HFFc6 (cell line): Measurements from ENCODE around the gene TBR1. TPM values are rescaled to one million over a fixed set of nuclear protein-coding genes. Genes with fewer than 3 reads are reported as not detected.

ENCODE experiments used
- DNase-seq: peaks from one replicate; pipeline ENCODE4 v3.0.0-alpha.2; 2018
- H3K27ac Mint-ChIP-seq: 2 replicates; pipeline ENCODE4 v1.8.0; 2020; ENCODE audit warnings: mild to moderate bottlenecking, mixed read lengths
- H3K27me3 Mint-ChIP-seq: 2 replicates; pipeline ENCODE4 v1.8.0; 2021; ENCODE audit warnings: mild to moderate bottlenecking, moderate library complexity, mixed read lengths; ENCODE audit not compliant: insufficient read depth
- H3K36me3 Mint-ChIP-seq: 2 replicates; pipeline ENCODE4 v1.8.0; 2021; ENCODE audit warnings: low read depth, mixed read lengths
- H3K4me1 Mint-ChIP-seq: 2 replicates; pipeline ENCODE4 v1.8.0; 2020; ENCODE audit warnings: low read depth, mixed read lengths
- H3K4me3 Mint-ChIP-seq: 2 replicates; pipeline ENCODE4 v1.8.0; 2020; ENCODE audit warnings: mild to moderate bottlenecking, moderate library complexity, mixed read lengths
- H3K9me3 Mint-ChIP-seq: 2 replicates; pipeline ENCODE4 v1.8.0; 2020; ENCODE audit warnings: mild to moderate bottlenecking, mixed read lengths
- total RNA-seq, 6 experiments: library from RNA; stranded (reverse); fragmentation: NEBNext Ultra II Directional; extraction: Animal tissue kit (Norgen Biotek cat#: 25700); gene quantifications; 2 replicates in 1 of 6; 3 replicates in 5 of 6; pipeline ENCODE4 v1.2.3, GENCODE V29; 2021
- TF ChIP-seq, protein P1 (sequence below): fragments of 200-600 bp; sonication (generic); IDR thresholded peaks from 2 replicates; pipeline ENCODE4 v1.5.0; 2021; ENCODE audit warnings: antibody characterized with exemption, mild to moderate bottlenecking

TBR1 gene
- total RNA-seq, 6 experiments from 2014 or later: 0.02 TPM; not detected in 5

DNA sequence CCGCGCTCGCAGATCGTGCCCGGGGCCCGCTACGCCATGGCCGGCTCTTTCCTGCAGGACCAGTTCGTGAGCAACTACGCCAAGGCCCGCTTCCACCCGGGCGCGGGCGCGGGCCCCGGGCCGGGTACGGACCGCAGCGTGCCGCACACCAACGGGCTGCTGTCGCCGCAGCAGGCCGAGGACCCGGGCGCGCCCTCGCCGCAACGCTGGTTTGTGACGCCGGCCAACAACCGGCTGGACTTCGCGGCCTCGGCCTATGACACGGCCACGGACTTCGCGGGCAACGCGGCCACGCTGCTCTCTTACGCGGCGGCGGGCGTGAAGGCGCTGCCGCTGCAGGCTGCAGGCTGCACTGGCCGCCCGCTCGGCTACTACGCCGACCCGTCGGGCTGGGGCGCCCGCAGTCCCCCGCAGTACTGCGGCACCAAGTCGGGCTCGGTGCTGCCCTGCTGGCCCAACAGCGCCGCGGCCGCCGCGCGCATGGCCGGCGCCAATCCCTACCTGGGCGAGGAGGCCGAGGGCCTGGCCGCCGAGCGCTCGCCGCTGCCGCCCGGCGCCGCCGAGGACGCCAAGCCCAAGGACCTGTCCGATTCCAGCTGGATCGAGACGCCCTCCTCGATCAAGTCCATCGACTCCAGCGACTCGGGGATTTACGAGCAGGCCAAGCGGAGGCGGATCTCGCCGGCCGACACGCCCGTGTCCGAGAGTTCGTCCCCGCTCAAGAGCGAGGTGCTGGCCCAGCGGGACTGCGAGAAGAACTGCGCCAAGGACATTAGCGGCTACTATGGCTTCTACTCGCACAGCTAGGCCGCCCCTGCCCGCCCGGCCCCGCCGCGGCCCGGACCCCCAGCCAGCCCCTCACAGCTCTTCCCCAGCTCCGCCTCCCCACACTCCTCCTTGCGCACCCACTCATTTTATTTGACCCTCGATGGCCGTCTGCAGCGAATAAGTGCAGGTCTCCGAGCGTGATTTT is 7.6 kb downstream of the TBR1 start:
- no peak overlapping the region for H3K27ac Mint-ChIP-seq

GRCh38 chr2:161424394-161424769 is 8.3 kb downstream of the TBR1 start:
- no peak overlapping the region for H3K27ac Mint-ChIP-seq
- H3K9me3 Mint-ChIP-seq: peaks cover 22% of the 10 kb centered on the region
- peaks cover 69% of the 10 kb centered on the region for H3K27me3 Mint-ChIP-seq
- no peak overlapping the region for H3K4me3 Mint-ChIP-seq
- no peak for DNase-seq
- peaks cover 15% of the 10 kb centered on the region for H3K4me1 Mint-ChIP-seq
- peaks cover 21% of the 10 kb centered on the region for H3K36me3 Mint-ChIP-seq
- TF ChIP-seq, protein P1, sequence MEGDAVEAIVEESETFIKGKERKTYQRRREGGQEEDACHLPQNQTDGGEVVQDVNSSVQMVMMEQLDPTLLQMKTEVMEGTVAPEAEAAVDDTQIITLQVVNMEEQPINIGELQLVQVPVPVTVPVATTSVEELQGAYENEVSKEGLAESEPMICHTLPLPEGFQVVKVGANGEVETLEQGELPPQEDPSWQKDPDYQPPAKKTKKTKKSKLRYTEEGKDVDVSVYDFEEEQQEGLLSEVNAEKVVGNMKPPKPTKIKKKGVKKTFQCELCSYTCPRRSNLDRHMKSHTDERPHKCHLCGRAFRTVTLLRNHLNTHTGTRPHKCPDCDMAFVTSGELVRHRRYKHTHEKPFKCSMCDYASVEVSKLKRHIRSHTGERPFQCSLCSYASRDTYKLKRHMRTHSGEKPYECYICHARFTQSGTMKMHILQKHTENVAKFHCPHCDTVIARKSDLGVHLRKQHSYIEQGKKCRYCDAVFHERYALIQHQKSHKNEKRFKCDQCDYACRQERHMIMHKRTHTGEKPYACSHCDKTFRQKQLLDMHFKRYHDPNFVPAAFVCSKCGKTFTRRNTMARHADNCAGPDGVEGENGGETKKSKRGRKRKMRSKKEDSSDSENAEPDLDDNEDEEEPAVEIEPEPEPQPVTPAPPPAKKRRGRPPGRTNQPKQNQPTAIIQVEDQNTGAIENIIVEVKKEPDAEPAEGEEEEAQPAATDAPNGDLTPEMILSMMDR: no peak

More for the DNA sequence above, 7.6 kb downstream of the TBR1 start:
- Mint-ChIP-seq H3K27me3 (peaks cover 71% of the 10 kb centered on the region), H3K9me3 (peaks cover 22% of the 10 kb centered on the region), H3K36me3 (peaks cover 21% of the 10 kb centered on the region), H3K4me1 (peaks cover 21% of the 10 kb centered on the region), H3K4me3 (no peak overlapping the region)
- TF ChIP-seq, protein P1: no peak; the same call in 1 of the 2 replicates
- no peak for DNase-seq

DNA sequence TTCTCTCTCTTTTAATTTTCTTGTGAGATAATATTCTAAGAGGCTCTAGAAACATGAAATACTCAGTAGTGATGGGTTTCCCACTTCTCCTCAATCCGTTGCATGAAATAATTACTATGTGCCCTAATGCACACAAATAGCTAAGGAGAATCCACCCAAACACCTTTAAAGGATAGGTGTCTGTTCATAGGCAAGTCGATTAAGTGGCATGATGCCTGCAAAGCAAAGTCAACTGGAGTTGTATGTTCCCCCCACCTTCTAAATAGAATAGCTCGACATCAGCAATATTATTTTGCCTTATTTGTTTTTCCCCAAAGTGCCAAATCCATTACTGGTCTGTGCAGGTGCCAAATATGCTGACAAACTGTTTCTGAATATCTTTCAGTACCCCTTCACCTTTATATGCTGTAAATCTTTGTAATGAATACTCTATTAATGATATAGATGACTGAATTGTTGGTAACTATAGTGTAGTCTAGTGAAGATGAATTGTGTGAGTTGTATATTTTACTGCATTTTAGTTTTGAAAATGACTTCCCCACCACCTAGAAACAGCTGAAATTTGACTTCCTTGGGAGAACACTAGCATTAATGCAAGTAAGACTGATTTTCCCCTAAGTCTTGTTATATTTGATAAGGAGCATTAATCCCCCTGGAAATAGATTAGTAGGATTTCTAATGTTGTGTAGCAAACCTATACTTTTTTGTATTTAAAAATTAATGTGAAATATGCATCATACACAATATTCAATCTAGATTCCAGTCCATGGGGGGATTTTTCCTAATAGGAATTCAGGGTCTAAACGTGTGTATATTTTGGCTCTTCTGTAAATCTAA is 9.0 kb downstream of the TBR1 start:
- H3K4me1 Mint-ChIP-seq: peaks cover 14% of the 10 kb centered on the region
- H3K4me3 Mint-ChIP-seq: no peak overlapping the region
- peaks cover 22% of the 10 kb centered on the region for H3K9me3 Mint-ChIP-seq
- H3K36me3 Mint-ChIP-seq: peaks cover 21% of the 10 kb centered on the region
- TF ChIP-seq, protein P1: no peak
- DNase-seq: no peak
- H3K27ac Mint-ChIP-seq: no peak overlapping the region
- H3K27me3 Mint-ChIP-seq: peaks cover 69% of the 10 kb centered on the region

GRCh38 chr2:161425728-161426454 is 9.8 kb downstream of the TBR1 start:
- no peak for DNase-seq
- H3K27ac Mint-ChIP-seq: no peak overlapping the region
- peaks cover 14% of the 10 kb centered on the region for H3K4me1 Mint-ChIP-seq
- peaks cover 62% of the 10 kb centered on the region for H3K27me3 Mint-ChIP-seq
- peaks cover 22% of the 10 kb centered on the region for H3K9me3 Mint-ChIP-seq
- H3K36me3 Mint-ChIP-seq: peaks cover 21% of the 10 kb centered on the region
- H3K4me3 Mint-ChIP-seq: no peak overlapping the region
- TF ChIP-seq, protein P1: no peak

- TF ChIP-seq, protein P1: peak; percentile 73
- Mint-ChIP-seq H3K4me1 (peaks cover 14% of the 10 kb centered on the region), H3K27ac (no peak overlapping the region), H3K9me3 (peaks cover 22% of the 10 kb centered on the region), H3K4me3 (peak overlapping the region; percentile 28; the same call in 1 of the 2 replicates), H3K27me3 (peaks cover 58% of the 10 kb centered on the region), H3K36me3 (peaks cover 21% of the 10 kb centered on the region)
- no peak for DNase-seq
Measured at GRCh38 chr2:161426455-161426921, 10.4 kb downstream of the TBR1 start.
